GM23248 (cell line): ENCODE measurements around the gene SYNCRIP.

ENCODE experiments used
- EZH2 ChIP-seq: fragments of 200-600 bp; sonication (generic); IDR thresholded peaks from 2 replicates; pipeline ENCODE4 v1.6.1; 2018; ENCODE audit warnings: antibody characterized with exemption, mild to moderate bottlenecking; ENCODE audit not compliant: insufficient read depth, poor library complexity, severe bottlenecking
- EZH2phosphoT487 ChIP-seq: fragments of 200-600 bp; sonication (generic); IDR thresholded peaks from 2 replicates; pipeline ENCODE4 v1.6.1; 2018; ENCODE audit warnings: antibody characterized with exemption, moderate library complexity, mild to moderate bottlenecking, low read depth; ENCODE audit not compliant: insufficient read depth

DNA sequence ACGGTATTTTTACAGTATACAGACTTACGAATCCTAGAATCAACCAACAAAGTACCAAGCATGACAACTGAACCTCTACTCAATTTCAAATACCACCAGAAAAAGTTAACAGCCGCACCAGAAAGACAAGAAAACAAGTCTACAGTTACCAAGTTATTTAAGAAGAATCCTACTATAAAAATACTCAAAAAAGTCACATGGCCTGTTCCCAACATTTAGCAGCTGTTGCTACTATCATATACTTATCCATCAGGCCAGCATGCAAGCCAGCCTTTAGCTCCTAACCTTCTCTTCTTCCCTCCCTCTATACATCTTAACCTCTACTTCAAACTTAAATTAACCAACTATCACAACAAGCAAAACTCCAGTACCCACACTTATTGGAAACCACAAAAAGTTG lies 1.9 kb downstream of the SYNCRIP start:
- no peak for TF ChIP-seq EZH2
- no peak for TF ChIP-seq EZH2phosphoT487
